GM12878 (cell line): ENCODE measurements around the gene MAP4K5. TPM values are rescaled to one million over a fixed set of nuclear protein-coding genes. Genes with fewer than 3 reads are reported as not detected.

Experiments used
- ATAC-seq: fragments of 200-7000 bp; cut with Tn5 transposase; 3 replicates; pipeline ENCODE4 v1.9.1; 2020; ENCODE audit warnings: mild to moderate bottlenecking, moderate library complexity
- BruUV-seq: library from RNA; stranded (reverse); fragments of 400-500 nt; replicated peaks from 2 replicates; lab custom pipeline; 2021; lab: Mats Ljungman, UMichigan
- CTCF ChIA-PET: fragments of 300-600 bp; sonication (Branson Sonifier 250); formaldehyde crosslinking; extraction: SDS; loops from one replicate; lab custom pipeline; 2021; ENCODE audit warnings: inconsistent platforms; lab: Yijun Ruan, JAX
- POLR2A ChIA-PET: fragments of 350-600 bp; formaldehyde crosslinking; extraction: SDS; loops from one replicate; lab custom pipeline; 2021; ENCODE audit warnings: inconsistent platforms; lab: Charles Lee
- RAD21 ChIA-PET: fragments of 300-600 bp; sonication (Branson Sonifier 250); formaldehyde crosslinking; loops from one replicate; lab custom pipeline; 2023; ENCODE audit warnings: antibody characterized with exemption; ENCODE audit not compliant: unreplicated experiment; lab: Charles Lee
- SMC1A ChIA-PET: fragments of 300-600 bp; sonication (Branson Sonifier 250); formaldehyde crosslinking; loops from one replicate; lab custom pipeline; 2023; ENCODE audit not compliant: unreplicated experiment, uncharacterized antibody; lab: Charles Lee
- DNase-seq: peaks from one replicate; pipeline ENCODE4 v3.0.0-alpha.2; 2011; ENCODE audit warnings: low read depth, low spot score
- FAIRE-seq: peaks from 3 replicates; lab custom pipeline; 2011; peaks lifted over from hg19 to GRCh38; lab: Jason Lieb, UNC
- H2AFZ ChIP-seq: 2 replicates; pipeline ENCODE4 v1.6.0; 2011; ENCODE audit warnings: low read depth, low read length, control low read depth; ENCODE audit not compliant: control insufficient read depth
- H3K27ac ChIP-seq: 2 replicates; pipeline ENCODE4 v1.5.1; 2011; ENCODE audit warnings: control low read depth; ENCODE audit not compliant: control insufficient read depth, insufficient read depth
- H3K27me3 ChIP-seq, 2 experiments: replicated peaks in 1 of 2; 2 replicates each; pipeline versions ENCODE4 v1.6.0 to v1.6.1; 2011; ENCODE audit warnings: low read length in 1 of 2; ENCODE audit not compliant: control insufficient read depth in 2 of 2, insufficient read depth in 2 of 2
- H3K36me3 ChIP-seq, 2 experiments: 2 replicates each; pipeline ENCODE4 v1.5.1; 2011; ENCODE audit warnings: low read length in 1 of 2; ENCODE audit not compliant: control insufficient read depth in 2 of 2, insufficient read depth in 2 of 2
- H3K4me1 ChIP-seq: 2 replicates; pipeline ENCODE4 v1.6.1; 2011; ENCODE audit warnings: mild to moderate bottlenecking, low read length, moderate library complexity, mixed read lengths; ENCODE audit not compliant: control insufficient read depth, insufficient read depth
- H3K4me2 ChIP-seq: 2 replicates; pipeline ENCODE4 v1.6.0; 2011; ENCODE audit warnings: control low read depth; ENCODE audit not compliant: control insufficient read depth, insufficient read depth
- H3K4me3 ChIP-seq: fragments of 200-600 bp; sonication (generic); 2 replicates; pipeline ENCODE4 v1.5.1; 2016
- H3K79me2 ChIP-seq: 2 replicates; pipeline ENCODE4 v1.6.0; 2011; ENCODE audit warnings: low read length; ENCODE audit not compliant: control insufficient read depth, insufficient read depth
- H3K9ac ChIP-seq: 2 replicates; pipeline ENCODE4 v1.8.0; 2011; ENCODE audit warnings: low read length, control low read depth, mixed read lengths; ENCODE audit not compliant: control insufficient read depth, insufficient read depth
- H3K9me3 ChIP-seq: replicated peaks from 3 replicates; pipeline ENCODE4 v1.5.1; 2011; ENCODE audit warnings: mild to moderate bottlenecking, low read length; ENCODE audit not compliant: control insufficient read depth, insufficient read depth
- H4K20me1 ChIP-seq: 2 replicates; pipeline ENCODE4 v1.6.0; 2011; ENCODE audit not compliant: control insufficient read depth, insufficient read depth
- CTCF ChIP-seq, 3 experiments: IDR thresholded peaks in 2 of 3; conservative IDR thresholded peaks in 1 of 3; 2 replicates each; pipeline ENCODE4 v1.5.1; 2011; ENCODE audit warnings: low read depth in 3 of 3, low read length in 3 of 3, mild to moderate bottlenecking in 3 of 3, control low read depth in 2 of 3, moderate library complexity in 2 of 3, inconsistent platforms in 1 of 3, mixed read lengths in 1 of 3; ENCODE audit not compliant: control insufficient read depth in 2 of 3, insufficient read depth in 1 of 3; ENCODE audit errors: extremely low read depth in 1 of 3
- HCFC1 ChIP-seq: fragments of 150-350 bp; IDR thresholded peaks from 2 replicates; pipeline ENCODE4 v1.6.1; 2014; ENCODE audit warnings: low read length
- IRF5 ChIP-seq: fragments of 450-650 bp; IDR thresholded peaks from 2 replicates; pipeline ENCODE4 v1.6.1; 2017; ENCODE audit warnings: borderline replicate concordance
- KAT2A ChIP-seq: conservative IDR thresholded peaks from 2 replicates; pipeline ENCODE4 v1.6.1; 2011; ENCODE audit warnings: low read depth, low read length; ENCODE audit not compliant: control insufficient read depth
- KDM1A ChIP-seq: fragments of 200-600 bp; sonication (generic); IDR thresholded peaks from 2 replicates; pipeline ENCODE4 v1.6.1; 2016; ENCODE audit warnings: borderline replicate concordance
- MLLT1 ChIP-seq: fragments of 450-650 bp; IDR thresholded peaks from 2 replicates; pipeline ENCODE4 v1.6.1; 2016; ENCODE audit warnings: mild to moderate bottlenecking
- NFIC ChIP-seq: IDR thresholded peaks from 2 replicates; pipeline ENCODE4 v1.6.1; 2012; ENCODE audit warnings: low read depth, mild to moderate bottlenecking, inconsistent platforms, low read length, moderate library complexity
- PRDM15 ChIP-seq: fragments of 450-650 bp; formaldehyde crosslinking; IDR thresholded peaks from 2 replicates; pipeline ENCODE4 v1.4.0; 2020; ENCODE audit warnings: mild to moderate bottlenecking, moderate library complexity
- RBBP5 ChIP-seq: fragments of 200-600 bp; sonication (generic); conservative IDR thresholded peaks from 2 replicates; pipeline ENCODE4 v1.6.1; 2016
- SMAD1 ChIP-seq: fragments of 450-650 bp; IDR thresholded peaks from 2 replicates; pipeline ENCODE4 v1.6.1; 2018; ENCODE audit warnings: mild to moderate bottlenecking, low read depth; ENCODE audit not compliant: partially characterized antibody
- TBL1XR1 ChIP-seq: IDR thresholded peaks from 2 replicates; pipeline ENCODE4 v1.6.1; 2012; ENCODE audit warnings: low read depth, low read length, improper control_type of control experiment
- YY1 ChIP-seq: IDR thresholded peaks from 2 replicates; pipeline ENCODE4 v1.6.1; 2011; ENCODE audit warnings: low read depth, mild to moderate bottlenecking, low read length
- ZNF207 ChIP-seq: fragments of 450-650 bp; IDR thresholded peaks from 2 replicates; pipeline ENCODE4 v1.6.1; 2014; ENCODE audit warnings: antibody characterized with exemption, mild to moderate bottlenecking, borderline replicate concordance
- ZNF24 ChIP-seq: fragments of 450-650 bp; IDR thresholded peaks from 2 replicates; pipeline ENCODE4 v1.6.1; 2017; ENCODE audit warnings: antibody characterized with exemption, mild to moderate bottlenecking
- ZNF274 ChIP-seq: IDR thresholded peaks from one replicate; pipeline ENCODE4 v1.8.0; 2011; ENCODE audit not compliant: insufficient read length, insufficient read depth
- ZZZ3 ChIP-seq: IDR thresholded peaks from 2 replicates; pipeline ENCODE4 v1.6.1; 2011; ENCODE audit warnings: low read depth; ENCODE audit not compliant: control insufficient read depth, insufficient read length
- WGBS: methylation state at CpG from one replicate; pipeline ENCODE4 v1.1.6; 2016; ENCODE audit warnings: low lambda C conversion rate; ENCODE audit not compliant: insufficient replicate concordance, insufficient coverage; ENCODE audit errors: missing lambda C conversion rate; 5-methylcytosine and 5-hydroxymethylcytosine counted together
- in situ Hi-C: fragments of 300-500 bp; cut with MboI; formaldehyde crosslinking; loops from 9 replicates; pipeline ENCODE4 v1.14.3; 2018; ENCODE audit warnings: mixed read lengths
- intact Hi-C: fragments of 100-400 bp; cut with micrococcal nuclease; formaldehyde crosslinking; loops from one replicate; pipeline ENCODE4 v1.14.2; 2022; ENCODE audit not compliant: unreplicated experiment
- polyA plus RNA-seq, 11 experiments: library from polyadenylated mRNA; depleted of rRNA in 4 of 11; unstranded in 6 of 11; stranded (reverse) in 5 of 11; fragments of >200 nt; fragmentation: Nextera tagmentation in 4 of 11; fragmentation: Illumina TruSeq in 1 of 11; extraction: Ambion mirVana in 4 of 11; extraction: Trizol in 1 of 11; gene quantifications; 1 replicate in 1 of 11; 2 replicates in 10 of 11; pipeline versions ENCODE4 v1.2.1 to v1.2.3, GENCODE V29; 2011 to 2016; ENCODE audit warnings: inconsistent platforms in 2 of 11, missing spikeins in 2 of 11, low read depth in 1 of 11
- total RNA-seq, 4 experiments: library from RNA; depleted of rRNA in 3 of 4; stranded (reverse); fragments of >200 nt in 3 of 4; fragmentation: Illumina TruSeq in 1 of 4; extraction: Trizol in 1 of 4; gene quantifications; 2 replicates each; pipeline versions ENCODE4 v1.2.1 to v1.2.3, GENCODE V29; 2013 to 2021

Gene MAP4K5
- total and polyA plus RNA-seq, 10 of the 15 experiments (the other 5 are each of a cell fraction or from before 2014, with no cell fraction given): 9.1 to 41.3 (median 30.1) TPM

GRCh38 chr14:50381008-50381407, 151.4 kb downstream of the MAP4K5 start (continued):
- TF ChIP-seq CTCF (IDR thresholded peaks at IDR 0.05 in 2 of 3, conservative IDR thresholded peaks at IDR 0.05 in 1 of 3; ENCODE audit: control insufficient read depth in 2 of 3, extremely low read depth in 1 of 3, insufficient read depth in 1 of 3, low read depth in 3 of 3, low read length in 3 of 3) (no peak), ZNF274 (no peak), MLLT1 (no peak), TBL1XR1 (no peak), RBBP5 (no peak), NFIC (no peak), ZZZ3 (no peak), ZNF24 (no peak), HCFC1 (no peak), SMAD1 (no peak)

- Histone ChIP-seq H3K4me2 (no peak overlapping the region), H3K9ac (no peak overlapping the region), H3K27ac (no peak overlapping the region), H3K36me3 (no peaks in the 10 kb centered on the region), H4K20me1 (no peaks in the 10 kb centered on the region), H3K4me1 (no peaks in the 10 kb centered on the region), H3K4me3 (no peak overlapping the region), H3K27me3 (no peaks in the 10 kb centered on the region), H3K79me2 (no peaks in the 10 kb centered on the region), H3K9me3 (no peaks in the 10 kb centered on the region), H2AFZ (no peak overlapping the region)
- BruUV-seq: no TSS peak
- POLR2A ChIA-PET: no interaction called here
- in situ Hi-C loops (no loop called here), intact Hi-C loops (no loop called here)
- DNase-seq (no peak), ATAC-seq (no peak), FAIRE-seq (no peak)
- CTCF ChIA-PET: interaction anchor here (1.3 to 1.4 kb wide), 2 partner anchors 15 to 20 kb away, joined by 3 to 4 read pairs; no protein-coding TSS in a partner anchor
- RAD21 ChIA-PET: no interaction called here
- SMC1A ChIA-PET: interaction anchor here (1.5 to 1.8 kb wide), 3 partner anchors 13 to 16 kb away, joined by 3 to 4 read pairs (median 3); no protein-coding TSS in a partner anchor
- WGBS: 91% methylated on average over 1 of the region's 1 CpG
- no peak for TF ChIP-seq PRDM15 (CRISPR knock-in tag)
- TF ChIP-seq KDM1A: no peak
- TF ChIP-seq IRF5: no peak
- TF ChIP-seq KAT2A: no peak
- TF ChIP-seq YY1: no peak
- TF ChIP-seq ZNF207: no peak
Measured at GRCh38 chr14:50380455-50380854, 151.9 kb downstream of the MAP4K5 start.
